SU-DHL-6 (cell line): ENCODE data around the gene THSD4.

Experiments used
- H2AFZ ChIP-seq: fragments of 200-600 bp; sonication (generic); 2 replicates; pipeline ENCODE4 v1.6.1; 2014; ENCODE audit warnings: low read depth, mild to moderate bottlenecking, moderate library complexity, mixed read lengths, antibody characterized with exemption, low read length; ENCODE audit not compliant: severe bottlenecking
- H3F3A ChIP-seq: fragments of 200-600 bp; shearing (Covaris generic); 2 replicates; pipeline ENCODE4 v1.6.0; 2016; ENCODE audit warnings: antibody characterized with exemption, mild to moderate bottlenecking; ENCODE audit not compliant: insufficient read depth
- H3K27ac ChIP-seq: fragments of 200-600 bp; sonication (generic); 2 replicates; pipeline ENCODE4 v1.5.1; 2016; ENCODE audit warnings: low read depth, mild to moderate bottlenecking, low read length, moderate library complexity, mixed read lengths
- H3K27me3 ChIP-seq: fragments of 200-600 bp; sonication (generic), shearing (Covaris generic); 2 replicates; pipeline ENCODE4 v1.6.0; 2014; ENCODE audit warnings: mild to moderate bottlenecking, low read length
- H3K36me3 ChIP-seq: fragments of 200-600 bp; sonication (generic); 2 replicates; pipeline ENCODE4 v1.6.1; 2014; ENCODE audit warnings: mild to moderate bottlenecking, low read length, mixed read lengths
- H3K4me2 ChIP-seq: fragments of 300-600, 200-600 bp; shearing (Covaris generic), sonication (generic); 2 replicates; pipeline ENCODE4 v1.6.0; 2014; ENCODE audit warnings: low read length, low read depth, mild to moderate bottlenecking; ENCODE audit not compliant: poor library complexity, severe bottlenecking
- H3K4me3 ChIP-seq: fragments of 200-600 bp; sonication (generic); 2 replicates; pipeline ENCODE4 v1.5.1; 2014; ENCODE audit warnings: antibody characterized with exemption, low read length, mild to moderate bottlenecking, mixed read lengths; ENCODE audit not compliant: insufficient read depth, poor library complexity, severe bottlenecking
- H3K79me2 ChIP-seq: fragments of 200-600 bp; sonication (generic); 2 replicates; pipeline ENCODE4 v1.6.1; 2014; ENCODE audit warnings: mild to moderate bottlenecking, low read length, moderate library complexity; ENCODE audit not compliant: insufficient read depth
- H3K9ac ChIP-seq: fragments of 200-600 bp; sonication (generic); 2 replicates; pipeline ENCODE4 v1.7.0; 2014; ENCODE audit warnings: mild to moderate bottlenecking, low read length
- H3K9me2 ChIP-seq: fragments of 200-600 bp; sonication (generic); replicated peaks from 2 replicates; pipeline ENCODE4 v1.6.1; 2014; ENCODE audit warnings: low read length; ENCODE audit not compliant: insufficient read depth
- H3K9me3 ChIP-seq: fragments of 200-600 bp; sonication (generic); 2 replicates; pipeline ENCODE4 v1.6.1; 2014; ENCODE audit warnings: low read length, mixed read lengths; ENCODE audit not compliant: insufficient read depth
- H4K20me1 ChIP-seq: fragments of 200-600 bp; sonication (generic); 2 replicates; pipeline ENCODE4 v1.6.1; 2014; ENCODE audit warnings: low read depth, mild to moderate bottlenecking, antibody characterized with exemption, low read length, moderate library complexity, mixed read lengths
- EZH2phosphoT487 ChIP-seq: fragments of 200-600 bp; sonication (generic), shearing (Covaris generic); conservative IDR thresholded peaks from 2 replicates; pipeline ENCODE4 v1.6.1; 2018; ENCODE audit warnings: mild to moderate bottlenecking, antibody characterized with exemption, low read length, moderate library complexity, mixed read lengths
- TF ChIP-seq, protein P1 (sequence below): fragments of 200-600 bp; sonication (generic); IDR thresholded peaks from one replicate; pipeline ENCODE4 v1.5.1; 2017; ENCODE audit warnings: antibody characterized with exemption, mild to moderate bottlenecking, low read length, moderate library complexity; ENCODE audit not compliant: insufficient read depth, poor library complexity, severe bottlenecking

Gene THSD4

DNA sequence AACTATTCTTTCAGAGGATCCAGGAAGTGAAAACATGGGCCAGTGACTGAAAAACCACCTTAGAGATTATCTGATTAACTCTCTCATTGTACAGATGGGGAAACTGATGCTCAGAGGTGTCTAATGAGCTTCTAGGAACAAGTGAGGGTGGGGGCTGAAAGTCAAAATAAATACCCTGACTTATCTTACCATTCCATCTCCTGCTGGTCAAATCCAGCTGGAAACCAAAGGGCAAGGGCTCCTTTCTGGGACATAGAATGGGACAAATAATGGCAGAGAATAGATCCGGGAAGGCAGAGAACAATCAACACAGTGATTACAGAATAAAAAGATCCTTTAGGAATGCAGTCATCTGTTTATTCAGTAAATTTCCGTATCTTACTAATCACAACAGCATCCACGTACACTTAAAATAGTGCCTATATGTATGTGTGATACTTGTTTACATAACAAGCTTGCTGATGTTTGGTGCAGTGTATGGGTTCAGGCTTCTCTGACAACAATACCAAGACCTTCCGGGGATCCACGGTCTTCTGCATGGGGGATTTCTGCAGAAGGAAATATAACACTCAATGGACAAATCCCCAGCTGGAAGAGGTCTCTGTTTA lies 173.2 kb downstream of the THSD4 start:
- Histone ChIP-seq H3K79me2 (no peaks in the 10 kb centered on the region), H3F3A (no peaks in the 10 kb centered on the region), H3K9me2 (no peaks in the 10 kb centered on the region), H3K27ac (no peak overlapping the region), H2AFZ (no peak overlapping the region), H3K9me3 (no peaks in the 10 kb centered on the region), H3K27me3 (no peaks in the 10 kb centered on the region; the same call in 1 of the 2 replicates), H3K9ac (no peak overlapping the region), H3K4me3 (no peak overlapping the region), H3K36me3 (no peaks in the 10 kb centered on the region), H4K20me1 (no peaks in the 10 kb centered on the region), H3K4me2 (no peak overlapping the region)
- no peak for TF ChIP-seq EZH2phosphoT487

DNA sequence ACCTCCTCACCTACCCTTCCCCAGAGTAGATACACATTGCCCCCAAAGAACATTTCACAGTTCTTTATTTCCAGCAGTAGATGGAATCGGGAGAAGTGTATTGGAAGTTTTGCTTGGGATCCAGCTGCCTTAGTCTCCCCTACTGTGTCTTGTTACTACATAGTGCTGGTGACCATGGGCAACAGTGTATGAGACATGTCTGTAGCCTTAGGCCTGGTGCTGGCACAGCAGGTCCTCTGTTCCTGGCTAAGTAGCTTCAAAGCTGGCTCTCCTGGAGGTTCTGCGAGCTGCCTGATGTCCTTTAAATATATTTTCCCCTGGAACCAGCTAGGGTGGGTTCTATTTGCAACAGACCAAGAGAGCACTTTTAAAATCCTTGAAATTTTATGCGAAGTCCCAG lies 174.7 kb downstream of the THSD4 start:
- Histone ChIP-seq H3K36me3 (no peaks in the 10 kb centered on the region), H2AFZ (no peak overlapping the region), H4K20me1 (no peaks in the 10 kb centered on the region), H3K9me2 (no peaks in the 10 kb centered on the region), H3F3A (no peaks in the 10 kb centered on the region), H3K27me3 (no peaks in the 10 kb centered on the region; the same call in 1 of the 2 replicates), H3K4me3 (no peak overlapping the region), H3K4me2 (no peak overlapping the region), H3K9me3 (no peaks in the 10 kb centered on the region), H3K27ac (no peak overlapping the region), H3K79me2 (no peaks in the 10 kb centered on the region), H3K9ac (no peak overlapping the region)
- TF ChIP-seq, protein P1, sequence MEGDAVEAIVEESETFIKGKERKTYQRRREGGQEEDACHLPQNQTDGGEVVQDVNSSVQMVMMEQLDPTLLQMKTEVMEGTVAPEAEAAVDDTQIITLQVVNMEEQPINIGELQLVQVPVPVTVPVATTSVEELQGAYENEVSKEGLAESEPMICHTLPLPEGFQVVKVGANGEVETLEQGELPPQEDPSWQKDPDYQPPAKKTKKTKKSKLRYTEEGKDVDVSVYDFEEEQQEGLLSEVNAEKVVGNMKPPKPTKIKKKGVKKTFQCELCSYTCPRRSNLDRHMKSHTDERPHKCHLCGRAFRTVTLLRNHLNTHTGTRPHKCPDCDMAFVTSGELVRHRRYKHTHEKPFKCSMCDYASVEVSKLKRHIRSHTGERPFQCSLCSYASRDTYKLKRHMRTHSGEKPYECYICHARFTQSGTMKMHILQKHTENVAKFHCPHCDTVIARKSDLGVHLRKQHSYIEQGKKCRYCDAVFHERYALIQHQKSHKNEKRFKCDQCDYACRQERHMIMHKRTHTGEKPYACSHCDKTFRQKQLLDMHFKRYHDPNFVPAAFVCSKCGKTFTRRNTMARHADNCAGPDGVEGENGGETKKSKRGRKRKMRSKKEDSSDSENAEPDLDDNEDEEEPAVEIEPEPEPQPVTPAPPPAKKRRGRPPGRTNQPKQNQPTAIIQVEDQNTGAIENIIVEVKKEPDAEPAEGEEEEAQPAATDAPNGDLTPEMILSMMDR: no peak

DNA sequence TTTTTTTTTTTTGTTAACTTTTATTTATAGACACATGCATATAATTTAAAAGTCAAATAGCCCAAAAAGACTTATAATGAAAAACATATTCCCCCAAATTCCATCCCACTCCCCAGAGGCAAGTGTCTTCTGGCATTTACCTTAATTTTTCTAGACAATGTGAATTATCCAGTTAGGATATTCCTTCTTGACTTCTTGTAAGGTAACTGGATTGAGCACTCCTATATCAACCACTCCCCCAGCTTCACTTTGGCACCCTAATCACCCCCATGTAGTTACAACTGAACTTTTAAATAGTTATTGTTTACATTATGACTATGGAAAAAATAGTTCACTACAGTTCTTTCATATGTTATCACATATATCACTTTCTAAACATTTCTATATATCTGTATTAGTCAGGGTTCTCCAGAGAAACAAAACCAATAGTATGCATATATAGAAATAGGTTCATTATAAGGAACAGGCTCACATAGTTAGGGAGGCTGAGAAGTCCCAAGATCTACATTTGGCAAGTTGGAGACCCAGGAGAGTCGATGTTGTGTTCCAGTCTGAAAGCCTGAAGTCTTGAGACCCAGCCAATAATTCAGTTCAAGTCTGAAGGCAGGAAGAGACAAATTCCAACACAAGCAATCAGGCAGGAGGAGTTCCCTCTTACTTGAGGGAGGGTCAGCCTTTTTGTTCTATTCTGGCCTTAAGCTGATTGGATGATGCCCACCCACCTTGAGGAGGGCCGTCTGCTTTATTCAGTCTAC lies 175.8 kb downstream of the THSD4 start:
- Histone ChIP-seq H3K79me2 (no peaks in the 10 kb centered on the region), H3K9ac (no peak overlapping the region), H3K4me3 (no peak overlapping the region), H3K4me2 (no peak overlapping the region), H3K27me3 (no peaks in the 10 kb centered on the region; the same call in 1 of the 2 replicates), H2AFZ (no peak overlapping the region), H3K27ac (no peak overlapping the region), H3K9me3 (no peaks in the 10 kb centered on the region), H3K36me3 (no peaks in the 10 kb centered on the region), H4K20me1 (no peaks in the 10 kb centered on the region), H3F3A (no peaks in the 10 kb centered on the region), H3K9me2 (no peaks in the 10 kb centered on the region)
- TF ChIP-seq, protein P1: no peak
- no peak for TF ChIP-seq EZH2phosphoT487

DNA sequence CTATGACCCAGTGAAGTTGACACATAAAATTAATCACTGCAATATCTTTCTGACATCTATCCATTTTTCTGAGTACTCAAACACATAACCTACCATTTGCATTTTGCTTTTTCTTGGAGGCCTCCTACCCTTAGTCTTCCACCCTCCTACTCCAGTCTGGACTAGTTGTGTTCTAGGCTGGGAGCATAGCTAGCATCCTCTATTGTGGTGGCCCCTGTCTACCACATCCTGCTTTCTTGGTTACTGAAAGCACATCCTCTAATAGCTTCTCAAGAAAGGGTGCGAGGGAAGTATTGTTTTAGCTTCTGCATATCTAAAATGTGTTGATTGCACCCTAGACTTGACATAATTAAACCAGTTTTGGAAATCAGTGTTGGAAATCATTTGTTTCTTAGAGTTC lies 176.5 kb downstream of the THSD4 start:
- Histone ChIP-seq H3K9me3 (no peaks in the 10 kb centered on the region), H3K9ac (no peak overlapping the region), H3K4me2 (no peak overlapping the region), H3K27ac (no peak overlapping the region), H3K36me3 (no peaks in the 10 kb centered on the region), H3F3A (no peaks in the 10 kb centered on the region), H4K20me1 (no peaks in the 10 kb centered on the region), H3K4me3 (no peak overlapping the region), H3K9me2 (no peaks in the 10 kb centered on the region), H2AFZ (no peak overlapping the region), H3K79me2 (no peaks in the 10 kb centered on the region), H3K27me3 (no peaks in the 10 kb centered on the region; the same call in 1 of the 2 replicates)
- TF ChIP-seq, protein P1: no peak
- TF ChIP-seq EZH2phosphoT487: no peak
